GM19328 (cell line): ENCODE data around the gene TATDN2.
"Not testable (repeated sequence)": the region's sequence is repeated elsewhere in the genome, so short reads cannot be mapped to it uniquely, and the experiment has no call there.

Experiments
- ATAC-seq: cut with Tn5 transposase; IDR thresholded peaks from one replicate; pipeline ENCODE4 v1.9.1; 2021; ENCODE audit warnings: mild to moderate bottlenecking, moderate library complexity; ENCODE audit not compliant: unreplicated experiment

TATDN2 gene

DNA sequence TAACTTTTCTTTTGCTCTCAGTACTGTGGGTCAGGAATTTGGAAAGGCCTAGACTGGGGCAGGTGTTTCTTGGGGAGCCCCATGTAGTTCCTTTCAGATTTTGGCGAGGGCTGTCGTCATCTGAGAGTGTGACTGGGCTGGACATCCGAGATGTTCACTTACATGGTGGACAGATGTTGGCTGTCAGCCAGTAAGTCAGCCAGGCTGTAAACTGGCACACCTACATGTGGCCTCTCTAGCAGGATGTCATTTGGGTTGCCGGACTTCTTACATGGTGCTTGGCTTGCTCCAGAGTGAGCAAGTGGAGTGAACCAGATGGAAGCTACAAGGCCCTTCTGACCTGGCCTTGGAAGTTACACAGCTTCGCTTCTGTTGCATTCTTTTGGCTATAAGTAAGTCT lies 20.7 kb downstream of the TATDN2 start:
- no peak for ATAC-seq

DNA sequence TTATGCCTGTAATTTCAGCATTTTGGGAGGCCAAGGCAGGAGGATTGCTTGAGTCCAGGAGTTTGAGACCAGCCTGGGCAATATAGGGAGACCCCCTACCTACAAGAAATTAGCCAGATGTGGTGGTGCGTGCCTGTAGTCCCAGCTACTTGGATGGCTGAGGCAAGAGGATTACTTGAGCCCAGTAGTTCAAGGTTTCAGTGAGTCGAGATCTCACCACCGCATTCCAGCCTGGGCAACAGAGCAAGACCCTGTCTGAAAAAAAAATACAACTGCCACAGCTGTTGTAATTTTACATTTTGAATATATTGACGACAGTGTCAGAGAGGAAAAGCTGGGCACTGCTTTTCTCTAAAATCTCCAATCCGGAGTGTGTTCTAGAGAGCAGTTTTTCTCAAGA lies 21.2 kb downstream of the TATDN2 start:
- no peak for ATAC-seq

DNA sequence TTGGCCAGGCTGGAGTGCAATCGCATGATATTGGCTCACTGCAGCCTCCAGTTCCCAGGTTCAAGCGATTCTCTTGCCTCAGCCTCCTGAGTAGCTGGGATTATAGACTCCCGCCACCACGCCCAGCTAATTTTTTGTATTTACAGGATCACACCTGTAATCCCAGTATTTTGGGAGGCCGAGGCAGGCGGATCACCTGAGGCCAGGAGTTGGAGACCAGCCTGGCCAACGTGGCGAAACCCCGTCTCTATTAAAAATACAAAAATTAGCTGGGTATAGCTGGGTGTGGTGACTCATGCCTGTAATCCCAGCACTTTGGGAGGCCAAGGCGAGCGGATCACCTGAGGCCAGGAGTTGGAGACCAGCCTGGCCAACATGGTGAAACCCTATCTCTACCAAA lies 24.2 kb downstream of the TATDN2 start:
- not testable (repeated sequence) for ATAC-seq

DNA sequence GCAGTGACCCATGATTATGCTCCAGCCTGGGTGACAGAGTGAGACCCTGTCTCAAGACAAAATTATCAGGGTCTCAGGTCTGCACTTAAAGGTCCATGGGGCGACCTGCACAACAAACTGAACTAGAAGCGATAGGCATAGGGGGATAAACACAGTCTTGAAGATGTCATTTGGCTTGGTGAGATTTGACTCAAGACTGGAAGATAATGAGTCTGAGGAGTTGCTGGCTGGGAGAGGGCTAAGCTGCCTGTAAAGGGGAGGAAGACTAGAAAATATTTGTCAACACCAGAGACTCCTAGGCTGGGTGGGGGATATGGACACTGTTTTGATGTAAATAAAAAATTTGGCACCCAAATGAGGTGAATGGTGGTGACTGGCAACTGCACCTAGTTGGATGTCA lies 24.7 kb downstream of the TATDN2 start:
- ATAC-seq: no peak

DNA sequence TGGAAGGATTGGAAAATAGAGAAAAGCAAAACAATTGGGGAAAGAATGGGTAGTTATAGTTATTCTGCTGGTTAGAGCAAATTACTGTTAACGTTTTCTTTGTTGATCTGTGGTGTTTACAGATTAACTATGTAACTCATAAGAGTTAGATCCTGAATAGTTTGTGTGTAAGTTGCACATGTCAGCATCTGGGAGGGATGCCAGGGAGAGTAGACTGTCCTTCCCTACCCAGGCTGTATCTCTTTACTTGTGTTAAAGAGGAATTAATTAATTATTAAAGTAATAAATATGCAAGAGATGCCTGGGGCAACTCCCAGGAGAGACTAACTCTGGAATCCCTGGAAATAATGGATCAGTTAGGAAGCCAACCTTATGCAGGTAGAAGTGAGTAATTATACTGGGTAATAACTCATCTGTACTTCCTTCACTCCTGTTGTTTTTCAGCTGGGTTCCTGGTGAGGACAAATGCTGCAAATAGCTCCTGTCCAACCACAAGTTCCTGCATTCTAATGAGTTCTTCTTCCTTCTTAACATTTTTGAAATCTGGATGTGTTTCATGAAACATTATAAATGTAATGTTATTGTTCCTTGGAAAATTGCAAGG lies 25.5 kb downstream of the TATDN2 start:
- ATAC-seq: no peak

DNA sequence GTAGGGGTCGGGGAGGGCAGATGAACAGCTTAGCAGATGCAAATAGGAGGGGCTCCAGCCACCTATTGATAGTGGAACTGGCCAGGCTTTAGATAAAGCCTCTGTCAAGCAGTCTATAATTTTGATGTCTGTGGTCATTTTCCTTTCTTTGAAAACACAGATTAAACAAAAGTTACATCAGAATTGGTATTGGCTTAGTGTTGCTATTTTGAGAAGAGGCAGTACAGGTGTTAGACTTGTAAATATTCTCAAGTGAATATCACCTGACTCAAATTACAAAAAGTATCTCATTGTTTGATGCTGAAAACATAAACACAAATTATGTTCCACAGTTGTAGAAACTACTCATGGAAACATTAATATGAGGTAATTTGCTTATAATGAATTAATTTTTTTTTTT lies 26.3 kb downstream of the TATDN2 start:
- no peak for ATAC-seq

DNA sequence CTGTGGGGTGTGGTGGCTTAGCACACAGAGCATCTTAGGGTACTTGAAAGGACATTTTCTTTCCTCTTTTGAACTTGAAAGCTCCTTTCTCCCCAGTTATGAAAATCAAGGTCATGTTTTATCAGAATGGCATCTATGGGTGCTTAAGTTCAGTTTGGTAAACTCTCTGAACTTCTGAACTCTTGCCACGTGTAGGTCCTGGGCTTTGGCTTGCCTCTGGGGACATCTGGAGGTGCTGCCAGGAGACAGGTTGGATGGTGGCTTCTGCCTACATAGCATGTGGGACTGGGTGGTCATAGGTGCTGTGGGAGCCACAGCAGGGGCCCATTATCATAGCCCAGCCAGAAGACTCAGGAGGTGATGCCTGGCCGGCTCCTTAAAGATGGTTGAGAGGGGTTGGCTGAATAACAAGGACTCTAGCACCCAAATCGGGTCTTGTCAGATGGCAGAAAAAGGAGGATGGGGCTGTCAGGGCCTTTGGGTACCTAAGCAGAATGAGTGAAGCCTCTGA lies 28.9 kb downstream of the TATDN2 start:
- ATAC-seq: no peak

DNA sequence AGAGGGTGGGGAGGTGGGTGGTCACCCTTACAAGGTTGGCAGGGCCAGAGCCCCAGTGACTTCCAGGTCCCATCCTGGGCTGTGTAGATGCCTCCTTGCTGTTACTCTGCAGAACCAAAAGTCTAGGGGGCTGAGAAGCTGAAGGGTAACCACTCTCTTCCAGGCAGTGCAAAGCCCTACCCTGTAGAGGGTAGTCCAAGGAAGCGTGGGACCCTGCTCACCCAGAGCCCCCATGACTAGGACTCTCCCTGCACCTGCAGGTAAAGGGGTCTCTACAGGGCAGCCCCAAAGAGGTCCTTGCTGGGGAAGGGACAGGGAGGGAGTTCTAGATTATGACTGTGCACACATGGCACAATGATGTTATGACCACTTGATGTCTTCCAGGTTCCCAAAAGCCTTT lies 30.2 kb downstream of the TATDN2 start:
- no peak for ATAC-seq

DNA sequence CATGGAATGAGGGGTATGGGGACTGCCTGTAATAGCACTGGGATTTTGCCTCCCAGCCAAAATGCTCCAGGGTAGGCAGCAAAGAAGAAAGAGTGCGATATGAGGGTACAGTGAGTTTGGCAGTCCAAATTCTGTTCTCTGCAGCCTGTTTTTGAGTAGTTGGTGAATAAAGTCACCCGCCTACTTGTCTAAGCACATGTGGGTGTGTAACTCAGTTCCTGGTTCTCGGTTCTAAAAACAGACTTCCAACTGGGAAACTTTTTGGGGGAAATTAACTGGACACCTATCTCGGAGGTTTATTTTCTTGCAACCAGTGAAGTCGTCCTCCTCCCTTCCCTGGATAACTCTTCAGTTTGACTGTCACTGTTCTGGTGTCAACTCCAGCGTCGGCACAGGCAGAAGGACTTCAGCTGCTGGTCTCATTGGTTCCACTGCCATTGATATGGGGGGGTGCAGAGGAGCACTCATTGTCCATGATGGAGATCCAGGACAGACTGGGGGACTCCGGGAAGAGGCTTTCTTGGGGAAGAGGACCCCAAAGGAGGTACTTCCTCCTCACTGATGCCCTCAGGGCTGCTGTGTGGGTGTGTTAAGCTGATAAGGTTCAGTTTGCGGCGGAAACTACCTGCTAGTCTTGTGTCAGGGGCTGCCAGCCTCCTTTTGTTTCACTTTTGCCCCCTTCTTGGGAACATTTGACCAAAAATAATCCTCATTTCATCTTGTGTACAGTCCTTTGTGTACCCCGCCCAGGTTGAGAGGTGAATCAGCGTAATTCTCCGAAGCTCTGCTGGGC lies 31.3 kb downstream of the TATDN2 start:
- ATAC-seq: no peak

DNA sequence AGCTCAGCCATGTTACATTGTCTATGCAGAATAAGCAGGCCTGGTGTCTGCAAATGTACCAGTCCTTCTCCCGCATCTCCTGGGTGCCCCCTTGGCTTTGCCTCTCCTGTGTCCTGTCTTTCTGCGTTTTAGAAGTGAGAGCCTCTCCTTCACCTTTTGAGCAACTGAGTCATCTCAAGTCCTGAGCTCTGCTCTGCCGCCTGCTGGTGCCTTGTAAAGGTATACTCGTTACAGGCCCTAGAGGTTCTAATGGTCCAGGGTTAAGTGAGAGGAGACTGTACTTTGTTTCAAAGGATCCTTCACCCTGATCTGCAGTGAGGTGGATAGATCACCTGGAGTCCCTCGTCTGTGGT lies 31.9 kb downstream of the TATDN2 start:
- no peak for ATAC-seq

DNA sequence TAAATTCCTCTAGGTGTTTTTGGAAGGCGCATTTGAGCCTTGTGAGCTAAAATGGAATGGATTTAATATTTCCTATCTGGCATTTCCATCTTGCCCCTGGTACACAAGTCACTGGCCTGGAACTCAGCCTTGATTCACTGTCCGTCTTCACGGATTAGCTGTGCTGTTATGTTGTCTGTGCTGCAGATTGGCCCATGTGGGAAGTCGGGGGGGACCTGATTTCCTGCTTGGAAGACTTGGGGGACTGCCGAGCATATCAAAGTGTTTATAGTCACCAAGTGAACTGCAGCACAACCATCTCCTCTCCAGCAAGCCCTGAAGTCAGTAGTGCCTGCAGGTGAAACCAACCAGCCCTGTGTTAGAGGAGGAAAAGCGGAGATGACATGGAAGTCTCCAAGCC lies 32.3 kb downstream of the TATDN2 start:
- ATAC-seq: no peak

DNA sequence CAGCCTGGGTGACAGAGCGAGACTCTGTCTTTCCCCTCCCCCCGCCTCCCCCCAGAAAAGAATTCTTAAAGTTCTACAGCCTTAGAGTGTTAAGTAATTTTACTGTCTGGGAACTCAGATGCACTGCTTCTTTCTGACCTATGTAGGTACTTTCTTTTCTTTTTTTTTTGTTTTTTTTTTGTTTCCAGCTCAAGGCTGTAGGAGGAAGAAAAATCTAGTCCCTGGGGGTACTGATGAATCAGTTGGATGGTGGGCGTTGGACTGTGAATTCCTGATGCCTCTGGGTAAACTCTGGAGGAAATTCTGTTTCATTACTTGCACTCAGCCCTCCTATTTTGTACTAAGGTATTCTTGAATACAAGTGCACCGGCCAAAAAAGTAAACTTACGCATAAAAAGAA lies 33.7 kb downstream of the TATDN2 start:
- no peak for ATAC-seq

DNA sequence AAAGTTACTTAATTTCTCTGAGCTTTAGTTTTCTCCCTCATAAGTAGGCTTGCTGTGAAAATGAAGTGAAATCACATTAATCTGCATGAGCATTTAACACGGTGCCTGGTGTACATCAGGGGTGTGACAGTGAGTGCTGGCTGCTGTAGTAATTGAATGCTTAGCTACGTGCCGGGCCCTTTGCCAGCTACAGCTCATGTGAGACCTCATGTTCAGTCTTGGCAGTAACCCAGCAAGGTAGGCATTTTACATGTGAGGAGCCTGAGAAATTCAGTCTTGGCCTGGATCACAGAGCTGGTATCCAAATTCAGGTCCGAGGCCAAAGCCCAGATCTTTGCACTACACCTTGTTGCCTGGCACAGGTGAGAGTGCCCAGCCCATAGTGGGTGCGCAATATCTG lies 35.4 kb downstream of the TATDN2 start:
- no peak for ATAC-seq

DNA sequence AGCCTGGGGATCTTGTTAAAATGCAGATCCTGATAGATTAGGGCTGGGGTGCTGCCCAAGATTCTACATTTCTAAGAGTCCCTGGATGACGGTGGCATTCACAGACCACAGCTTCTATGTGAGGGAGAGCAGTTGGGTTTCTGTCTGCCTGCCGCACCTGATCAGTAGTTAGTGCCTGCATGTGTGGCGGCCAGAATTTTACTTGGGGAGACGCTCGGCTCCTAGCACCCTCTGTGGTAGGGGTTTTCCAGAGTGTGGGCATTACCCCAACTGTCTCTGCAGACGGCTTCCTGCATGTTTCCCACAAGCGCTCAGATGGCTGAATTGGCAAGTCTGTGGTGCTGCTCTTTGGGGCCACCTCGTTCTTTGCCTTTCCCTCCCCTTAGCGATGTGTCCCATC lies 36.2 kb downstream of the TATDN2 start:
- no peak for ATAC-seq

DNA sequence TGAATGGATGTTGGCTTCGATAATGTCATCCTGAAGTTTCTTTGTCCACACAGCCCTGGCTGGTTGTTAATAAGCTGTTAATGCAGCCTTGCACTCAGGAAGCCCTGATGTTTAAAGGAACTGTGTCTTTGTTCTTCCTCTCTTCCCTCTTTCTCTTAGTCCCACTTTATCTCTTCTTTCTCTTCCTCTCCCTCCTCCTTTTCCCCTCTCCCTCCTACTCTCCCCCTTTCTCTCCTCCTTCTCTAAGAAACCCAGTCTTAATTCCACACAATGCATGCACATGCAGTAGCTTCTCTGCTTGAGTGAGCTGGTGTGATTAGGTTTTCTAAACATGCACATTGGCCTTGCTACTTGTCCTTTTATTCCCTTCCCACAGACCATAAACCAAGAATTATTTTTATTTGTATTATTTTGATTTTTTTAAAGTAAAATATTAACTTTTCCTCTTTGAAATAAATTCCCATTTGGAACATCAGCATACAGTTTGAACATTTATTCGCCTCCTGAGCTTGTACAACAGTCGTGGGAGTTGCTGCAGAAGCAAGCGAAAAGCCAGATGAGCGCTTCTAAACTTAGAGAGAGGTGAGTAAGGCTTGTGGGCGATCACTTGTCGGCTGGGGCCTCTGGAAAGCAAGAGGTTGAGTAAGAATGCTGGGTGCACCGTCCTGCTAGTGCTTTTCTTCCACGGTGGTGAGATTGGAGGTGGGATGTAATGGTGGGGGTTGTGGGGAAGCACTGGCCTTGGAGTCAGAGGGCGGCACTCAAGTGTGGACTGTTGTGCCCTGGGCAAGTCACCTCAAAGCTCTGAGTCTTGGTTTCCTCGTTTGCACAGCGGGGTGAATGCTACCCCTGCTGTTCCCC lies 37.2 kb downstream of the TATDN2 start:
- no peak for ATAC-seq

DNA sequence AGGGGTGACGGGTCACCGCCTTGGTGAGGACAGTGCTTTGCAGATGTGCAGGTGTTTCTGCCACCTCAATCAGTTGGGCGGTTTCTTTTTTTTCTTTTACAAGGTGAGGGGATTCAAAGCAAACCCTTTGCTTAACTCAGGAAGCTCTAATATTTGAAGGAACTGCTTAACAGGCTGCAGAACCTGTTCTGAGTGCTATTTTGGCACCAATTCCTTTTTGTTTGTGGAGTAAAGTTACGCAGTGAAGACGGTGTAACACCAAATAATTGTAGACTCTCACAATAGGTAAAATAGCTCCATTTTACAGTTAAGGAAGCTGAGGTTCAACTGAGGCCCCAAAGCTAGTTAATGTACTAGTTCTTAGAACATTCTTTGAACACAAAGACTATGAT lies 37.9 kb downstream of the TATDN2 start:
- ATAC-seq: no peak

DNA sequence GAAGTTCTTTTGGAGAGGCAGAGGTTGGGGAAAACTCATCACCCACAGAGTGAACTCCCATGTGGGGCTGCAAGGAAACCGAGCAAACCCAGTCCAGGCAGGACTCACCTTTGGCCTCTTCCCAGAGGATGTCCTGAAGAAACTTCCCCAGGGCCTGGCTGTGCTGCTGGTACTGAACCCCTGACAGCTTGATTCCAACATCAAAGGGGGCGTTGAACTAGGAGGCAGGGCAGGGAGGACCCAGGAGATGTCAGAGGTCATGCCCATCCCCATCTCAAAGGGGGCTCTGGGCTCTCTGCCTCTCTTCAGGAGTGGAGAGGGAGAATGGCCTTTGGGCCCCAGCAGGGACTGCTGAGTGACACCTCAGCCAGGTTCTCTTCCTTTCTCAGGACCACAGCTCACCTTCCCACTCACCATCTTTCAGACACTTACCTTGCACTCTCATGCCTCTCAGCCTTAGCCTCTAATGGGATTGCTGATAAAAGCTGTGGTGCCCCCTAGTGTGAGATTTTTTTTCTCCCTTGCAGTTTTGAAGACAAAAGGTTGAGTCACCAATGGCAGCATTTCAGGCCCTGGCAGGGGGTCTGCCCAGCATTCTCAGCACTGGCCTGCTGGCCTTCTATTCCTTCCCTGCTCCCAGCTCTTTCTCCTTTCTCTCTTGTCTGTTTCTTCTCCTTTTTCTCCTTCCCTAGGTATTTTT lies 38.5 kb downstream of the TATDN2 start:
- ATAC-seq: no peak

DNA sequence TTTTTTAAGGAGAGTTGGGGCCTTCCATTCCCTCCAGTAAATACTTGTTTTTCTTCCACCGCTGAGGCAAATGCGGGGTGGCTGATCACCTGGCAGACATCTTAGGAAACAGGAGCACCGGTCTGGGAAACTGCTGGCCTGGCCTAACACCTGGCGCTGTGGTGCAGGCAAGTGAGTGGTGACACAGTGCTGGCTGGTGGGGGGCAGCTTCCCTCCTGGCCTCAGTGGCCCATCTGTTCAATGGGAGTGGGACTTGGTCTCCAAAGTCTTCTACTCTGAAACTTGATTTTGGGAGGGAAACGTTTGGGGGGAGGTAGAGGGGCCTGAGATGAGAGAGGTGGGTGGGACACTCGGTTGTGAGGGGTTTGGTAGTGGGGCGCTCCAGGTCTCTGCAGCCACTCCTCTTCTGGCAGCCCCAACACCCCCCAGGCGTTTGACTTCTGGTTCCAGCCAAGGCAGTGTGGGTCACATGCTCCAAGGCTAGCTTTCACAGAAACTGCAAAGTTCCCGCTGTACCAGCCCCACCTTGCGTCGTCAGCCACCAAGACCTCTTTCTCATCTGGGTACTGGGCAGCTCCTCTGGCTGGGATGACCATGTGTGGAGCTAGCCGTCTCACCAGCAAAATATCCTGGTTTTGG lies 39.8 kb downstream of the TATDN2 start:
- ATAC-seq: no peak

DNA sequence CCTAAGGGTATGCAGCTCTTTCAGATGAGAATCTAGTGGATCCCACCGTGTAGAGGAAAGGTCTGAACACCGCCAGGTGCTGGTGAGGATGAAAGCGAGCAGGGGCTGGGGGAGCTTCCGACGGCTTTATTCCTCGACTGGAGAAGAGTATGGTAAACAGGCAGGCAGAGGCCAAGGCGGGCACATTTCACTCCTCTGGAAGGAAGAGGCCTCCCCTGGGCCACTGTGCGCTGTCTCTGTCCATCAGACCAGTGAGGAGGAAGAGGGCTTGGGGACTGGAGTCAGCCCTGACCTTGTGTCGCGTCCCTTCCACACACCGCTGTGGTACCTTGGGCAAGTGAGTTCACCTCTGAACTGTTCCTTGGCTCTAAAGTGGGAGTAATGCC lies 40.3 kb downstream of the TATDN2 start:
- no peak for ATAC-seq

DNA sequence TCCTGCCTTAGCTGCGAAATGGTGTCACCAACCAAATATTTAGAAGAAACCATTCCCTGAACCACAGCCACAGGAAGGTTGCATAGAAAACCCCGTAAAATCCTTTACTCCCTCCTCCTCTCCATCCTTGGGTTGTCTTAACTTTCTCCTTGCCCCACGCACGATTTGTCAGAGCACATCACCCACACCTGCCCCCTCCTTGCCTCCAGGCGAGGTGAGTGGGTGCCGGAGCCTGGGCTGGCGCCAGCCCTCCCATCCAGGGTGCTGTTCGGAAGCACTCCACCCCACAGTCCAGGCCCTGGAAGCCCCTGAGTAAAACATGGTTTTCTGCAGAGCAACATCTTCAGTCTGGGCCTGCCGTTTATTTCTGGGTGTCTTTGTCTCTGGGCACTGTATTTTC lies 40.8 kb downstream of the TATDN2 start:
- ATAC-seq: no peak
